Sigmoid colon (tissue), 3 donors: ENCODE results near the gene FOXP1.

Experiments used
- POLR2A ChIP-seq, 2 donors: fragments of 450-650 bp; IDR thresholded peaks; one replicate each; pipeline ENCODE4 v1.6.1; 2016; ENCODE audit warnings: antibody characterized with exemption in 2 of 2, mild to moderate bottlenecking in 2 of 2, moderate library complexity in 2 of 2
- TF ChIP-seq, protein P1 (sequence below), 4 experiments: fragments of 450-650 bp in 3 of 4; fragments of 200-600 bp in 1 of 4; IDR thresholded peaks; one replicate each; pipeline ENCODE4 v1.5.1; 2016 to 2019; ENCODE audit warnings: antibody characterized with exemption in 4 of 4, mild to moderate bottlenecking in 3 of 4, moderate library complexity in 2 of 4

DNA sequence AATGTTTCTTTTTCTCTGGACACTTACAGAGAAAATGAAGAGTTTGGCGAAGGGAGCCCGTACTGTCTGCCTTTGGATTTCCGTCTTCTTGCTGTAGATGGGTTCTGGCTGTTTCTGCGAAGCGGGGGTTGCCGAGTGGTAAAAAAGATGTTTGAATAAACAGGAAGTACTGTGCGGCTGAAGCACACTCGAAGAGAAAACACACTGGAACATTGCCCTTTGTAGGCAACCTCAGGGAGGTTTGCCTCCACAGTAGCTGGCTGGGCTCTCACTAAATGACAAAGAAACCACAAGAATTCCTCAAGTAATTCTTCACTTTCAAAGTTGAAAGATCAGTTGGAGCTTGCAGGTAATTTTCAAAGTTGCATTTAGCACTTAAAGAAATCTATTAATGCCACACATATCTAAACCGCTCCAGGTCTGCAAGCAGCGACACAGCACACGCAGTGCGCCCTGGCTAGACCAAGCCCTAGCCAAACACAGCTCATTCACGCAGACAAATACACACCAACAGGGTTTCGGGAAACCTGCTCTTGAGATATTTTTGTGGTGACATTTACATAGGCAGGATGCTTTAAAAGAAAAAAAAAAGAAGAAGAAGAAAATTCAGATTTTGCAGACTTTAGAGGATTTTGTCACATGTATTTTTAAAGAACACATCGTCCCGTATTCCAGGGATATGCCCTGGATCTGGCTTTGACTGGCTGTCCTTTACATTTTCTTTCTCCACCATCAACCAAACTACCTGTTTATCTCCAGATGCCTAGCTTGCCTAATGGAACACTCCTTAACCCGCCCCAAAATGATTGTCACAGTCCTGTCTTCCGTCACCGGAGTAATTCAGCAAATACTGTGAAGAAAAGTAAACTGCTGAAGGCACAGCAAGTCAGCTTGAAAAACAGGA is 452.8 kb downstream of the FOXP1 start:
- TF ChIP-seq POLR2A (IDR thresholded peaks at IDR 0.05), result peak; percentile 50 to 60
- TF ChIP-seq, protein P1, sequence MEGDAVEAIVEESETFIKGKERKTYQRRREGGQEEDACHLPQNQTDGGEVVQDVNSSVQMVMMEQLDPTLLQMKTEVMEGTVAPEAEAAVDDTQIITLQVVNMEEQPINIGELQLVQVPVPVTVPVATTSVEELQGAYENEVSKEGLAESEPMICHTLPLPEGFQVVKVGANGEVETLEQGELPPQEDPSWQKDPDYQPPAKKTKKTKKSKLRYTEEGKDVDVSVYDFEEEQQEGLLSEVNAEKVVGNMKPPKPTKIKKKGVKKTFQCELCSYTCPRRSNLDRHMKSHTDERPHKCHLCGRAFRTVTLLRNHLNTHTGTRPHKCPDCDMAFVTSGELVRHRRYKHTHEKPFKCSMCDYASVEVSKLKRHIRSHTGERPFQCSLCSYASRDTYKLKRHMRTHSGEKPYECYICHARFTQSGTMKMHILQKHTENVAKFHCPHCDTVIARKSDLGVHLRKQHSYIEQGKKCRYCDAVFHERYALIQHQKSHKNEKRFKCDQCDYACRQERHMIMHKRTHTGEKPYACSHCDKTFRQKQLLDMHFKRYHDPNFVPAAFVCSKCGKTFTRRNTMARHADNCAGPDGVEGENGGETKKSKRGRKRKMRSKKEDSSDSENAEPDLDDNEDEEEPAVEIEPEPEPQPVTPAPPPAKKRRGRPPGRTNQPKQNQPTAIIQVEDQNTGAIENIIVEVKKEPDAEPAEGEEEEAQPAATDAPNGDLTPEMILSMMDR (IDR thresholded peaks at IDR 0.05), result no peak
